ENCODE results near the gene STEAP1.

The STEAP1 gene

GRCh38 chr7:90167361-90167760 is 13.1 kb downstream of the STEAP1 start:
- POLR2A ChIA-PET (ENCODE audit: low non-redundant PET), result no interaction called here
- no peak overlapping the region for H3K27ac ChIP-seq
- TF ChIP-seq, protein P1, sequence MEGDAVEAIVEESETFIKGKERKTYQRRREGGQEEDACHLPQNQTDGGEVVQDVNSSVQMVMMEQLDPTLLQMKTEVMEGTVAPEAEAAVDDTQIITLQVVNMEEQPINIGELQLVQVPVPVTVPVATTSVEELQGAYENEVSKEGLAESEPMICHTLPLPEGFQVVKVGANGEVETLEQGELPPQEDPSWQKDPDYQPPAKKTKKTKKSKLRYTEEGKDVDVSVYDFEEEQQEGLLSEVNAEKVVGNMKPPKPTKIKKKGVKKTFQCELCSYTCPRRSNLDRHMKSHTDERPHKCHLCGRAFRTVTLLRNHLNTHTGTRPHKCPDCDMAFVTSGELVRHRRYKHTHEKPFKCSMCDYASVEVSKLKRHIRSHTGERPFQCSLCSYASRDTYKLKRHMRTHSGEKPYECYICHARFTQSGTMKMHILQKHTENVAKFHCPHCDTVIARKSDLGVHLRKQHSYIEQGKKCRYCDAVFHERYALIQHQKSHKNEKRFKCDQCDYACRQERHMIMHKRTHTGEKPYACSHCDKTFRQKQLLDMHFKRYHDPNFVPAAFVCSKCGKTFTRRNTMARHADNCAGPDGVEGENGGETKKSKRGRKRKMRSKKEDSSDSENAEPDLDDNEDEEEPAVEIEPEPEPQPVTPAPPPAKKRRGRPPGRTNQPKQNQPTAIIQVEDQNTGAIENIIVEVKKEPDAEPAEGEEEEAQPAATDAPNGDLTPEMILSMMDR (conservative IDR thresholded peaks at IDR 0.05; ENCODE audit: low read depth), result no peak
- CTCF ChIA-PET, result no interaction called here
- DNase-seq (ENCODE audit: low spot score), result no peak

- H3K27ac ChIP-seq, result no peak overlapping the region
- POLR2A ChIA-PET (ENCODE audit: low non-redundant PET), result no interaction called here
- CTCF ChIA-PET, result interaction anchor here (0.6 kb wide), 1 partner anchor 403 kb away, joined by 9 read pairs; no protein-coding TSS in a partner anchor
- TF ChIP-seq, protein P1 (conservative IDR thresholded peaks at IDR 0.05; ENCODE audit: low read depth), result no peak
- DNase-seq (ENCODE audit: low spot score), result no peak
Observed at GRCh38 chr7:90169891-90170290, 15.6 kb downstream of the STEAP1 start.

- DNase-seq (ENCODE audit: low spot score), result no peak
- H3K27ac ChIP-seq, result no peak overlapping the region
- POLR2A ChIA-PET (ENCODE audit: low non-redundant PET), result no interaction called here
- TF ChIP-seq, protein P1 (conservative IDR thresholded peaks at IDR 0.05; ENCODE audit: low read depth), result no peak
- CTCF ChIA-PET, result interaction anchor here (0.5 to 0.8 kb wide), 3 partner anchors 18 to 1909 kb away, joined by 3 read pairs; partner anchors contain the start of gene STEAP1
Observed at GRCh38 chr7:90172121-90172520, 17.9 kb downstream of the STEAP1 start.

DNA sequence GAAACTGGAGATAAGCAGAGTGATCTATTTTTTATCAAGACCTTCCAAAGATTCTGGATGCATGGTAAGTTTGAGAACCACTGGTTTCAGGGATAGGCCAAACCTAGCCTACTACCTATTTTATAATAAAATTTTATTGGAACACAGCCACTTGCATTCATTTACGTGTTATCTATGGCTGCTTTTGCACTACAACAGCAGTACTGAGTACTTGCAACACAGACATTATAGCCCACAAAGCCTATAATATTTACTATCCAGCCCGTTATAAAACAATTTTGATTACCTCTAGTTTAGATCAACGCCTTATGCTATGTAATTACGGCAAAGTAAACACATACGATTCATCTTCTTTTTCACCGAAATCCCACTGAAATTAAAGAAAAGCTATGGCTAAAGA is 18.4 kb downstream of the STEAP1 start:
- POLR2A ChIA-PET (ENCODE audit: low non-redundant PET), result no interaction called here
- CTCF ChIA-PET, result no interaction called here
- TF ChIP-seq, protein P1 (conservative IDR thresholded peaks at IDR 0.05; ENCODE audit: low read depth), result no peak
- no peak for DNase-seq (ENCODE audit: low spot score)
- H3K27ac ChIP-seq, result no peak overlapping the region

- ChIA-PET CTCF (interaction anchor here (0.6 kb wide), 1 partner anchor 78 kb away, joined by 3 read pairs; no protein-coding TSS in a partner anchor), POLR2A (ENCODE audit: low non-redundant PET) (no interaction called here)
- H3K27ac ChIP-seq, result no peak overlapping the region
- TF ChIP-seq, protein P1 (conservative IDR thresholded peaks at IDR 0.05; ENCODE audit: low read depth), result no peak
- DNase-seq (ENCODE audit: low spot score), result no peak
Observed at GRCh38 chr7:90173127-90173844, 19.0 kb downstream of the STEAP1 start.

DNA sequence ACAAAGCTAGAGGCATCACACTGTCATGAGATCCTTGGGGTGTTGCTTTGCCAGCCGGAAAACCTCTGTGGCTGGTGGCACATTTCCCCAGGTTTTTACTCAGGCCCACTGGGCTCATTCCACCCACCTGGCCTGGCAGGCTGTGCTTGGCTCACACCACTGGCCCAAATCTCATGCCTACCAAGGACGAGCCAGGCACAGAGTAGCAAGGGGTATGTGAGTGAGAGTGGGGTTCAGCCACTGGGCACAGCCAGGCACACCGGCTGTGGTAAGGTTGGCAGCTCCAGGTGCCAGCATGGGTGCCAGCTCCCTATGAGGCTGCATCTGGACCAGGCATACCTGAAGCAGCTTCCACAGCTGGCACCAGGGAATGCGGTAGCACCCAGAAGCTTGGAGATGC is 21.4 kb downstream of the STEAP1 start:
- DNase-seq (ENCODE audit: low spot score), result no peak
- ChIA-PET CTCF (no interaction called here), POLR2A (ENCODE audit: low non-redundant PET) (no interaction called here)
- TF ChIP-seq, protein P1 (conservative IDR thresholded peaks at IDR 0.05; ENCODE audit: low read depth), result no peak
- no peak overlapping the region for H3K27ac ChIP-seq

Data from RWPE1 (cell line).